NCI-H2196 (cell line): ENCODE results near the gene C1QB.
A peak's percentile ranks its signal among the peaks of the same experiment; 100 is the strongest.

Source experiments
- DNase-seq: peaks from one replicate; lab custom pipeline; 2025; ENCODE audit not compliant: unreplicated experiment; lab: John Stamatoyannopoulos, UW

C1QB gene

GRCh38 chr1:22633697-22634463 is 19.2 kb upstream of the C1QB start:
- DNase-seq = no peak

- DNase-seq = no peak
Measured at GRCh38 chr1:22635436-22635835, 17.6 kb upstream of the C1QB start.

DNA sequence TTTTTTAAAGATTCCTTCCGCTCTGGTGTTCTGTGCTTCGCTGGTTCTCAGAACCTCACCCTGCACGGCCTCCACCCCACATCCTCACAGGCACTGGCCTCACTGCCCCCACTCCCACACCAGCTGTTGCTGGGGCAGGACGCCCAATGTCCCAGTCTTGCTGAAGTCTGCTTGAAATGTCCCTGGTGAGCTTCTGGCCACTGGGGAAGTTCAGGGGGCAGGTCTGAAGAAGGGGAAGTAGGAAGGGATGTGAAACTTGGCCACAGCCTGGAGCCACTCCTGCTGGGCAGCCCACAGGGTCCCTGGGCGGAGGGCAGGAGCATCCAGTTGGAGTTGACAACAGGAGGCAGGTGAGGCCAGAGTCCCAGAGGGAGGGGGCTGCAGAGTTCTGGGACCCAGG is 16.7 kb upstream of the C1QB start, which contains the start of gene C1QA:
C1QA (plus strand) TSS at position 276 of the 400 bp plus-strand sequence. CDS start 989 bp downstream, outside the sequence.
- no peak for DNase-seq

GRCh38 chr1:22636927-22637326 is 16.1 kb upstream of the C1QB start:
- DNase-seq = peak; percentile 24

DNA sequence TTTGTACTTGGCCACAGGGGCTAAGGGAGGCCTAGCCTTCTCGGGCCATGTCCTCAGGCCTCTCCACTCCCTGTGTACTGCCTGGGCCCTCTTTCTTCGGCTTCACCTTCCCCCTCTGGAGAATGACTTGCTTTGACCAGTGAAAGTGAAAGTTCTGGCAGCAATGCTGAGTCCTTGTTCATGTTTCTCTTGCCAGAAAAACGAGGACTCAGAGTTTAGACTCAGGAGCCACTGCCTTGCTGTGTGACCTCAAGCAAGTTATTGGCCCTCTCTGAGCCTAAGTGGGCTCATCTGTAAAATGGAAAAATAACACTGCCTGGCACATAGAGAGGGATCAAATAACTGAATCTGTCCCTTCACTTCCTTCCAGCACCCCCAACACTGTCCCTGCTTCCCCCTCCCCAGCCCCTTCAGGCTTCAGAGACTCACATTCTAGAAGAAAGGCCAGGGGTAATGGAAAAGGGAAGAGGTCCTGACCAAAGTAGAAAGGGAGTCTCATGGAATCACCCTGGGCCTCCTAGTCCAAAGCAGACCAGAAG is 15.1 kb upstream of the C1QB start:
- no peak for DNase-seq

- no peak for DNase-seq
Measured at GRCh38 chr1:22638476-22639234, 14.4 kb upstream of the C1QB start.

DNA sequence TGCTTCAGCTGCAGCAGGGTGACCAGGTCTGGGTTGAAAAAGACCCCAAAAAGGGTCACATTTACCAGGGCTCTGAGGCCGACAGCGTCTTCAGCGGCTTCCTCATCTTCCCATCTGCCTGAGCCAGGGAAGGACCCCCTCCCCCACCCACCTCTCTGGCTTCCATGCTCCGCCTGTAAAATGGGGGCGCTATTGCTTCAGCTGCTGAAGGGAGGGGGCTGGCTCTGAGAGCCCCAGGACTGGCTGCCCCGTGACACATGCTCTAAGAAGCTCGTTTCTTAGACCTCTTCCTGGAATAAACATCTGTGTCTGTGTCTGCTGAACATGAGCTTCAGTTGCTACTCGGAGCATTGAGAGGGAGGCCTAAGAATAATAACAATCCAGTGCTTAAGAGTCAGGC is 13.8 kb upstream of the C1QB start:
- DNase-seq = no peak

GRCh38 chr1:22641247-22641646 is 11.8 kb upstream of the C1QB start:
- DNase-seq = no peak

- DNase-seq = peak; percentile 72
Measured at GRCh38 chr1:22641906-22642636, 11.0 kb upstream of the C1QB start.

- DNase-seq = no peak
Measured at GRCh38 chr1:22643381-22643780, 9.7 kb upstream of the C1QB start, which contains the start of gene C1QC. C1QC (plus strand) TSS chr1:22643633; CDS start chr1:22644024, 391 bp downstream.

GRCh38 chr1:22643928-22644327 is 9.1 kb upstream of the C1QB start:
- no peak for DNase-seq

- no peak for DNase-seq
Measured at GRCh38 chr1:22645931-22646330, 7.1 kb upstream of the C1QB start.

GRCh38 chr1:22646384-22646783 is 6.7 kb upstream of the C1QB start:
- no peak for DNase-seq

DNA sequence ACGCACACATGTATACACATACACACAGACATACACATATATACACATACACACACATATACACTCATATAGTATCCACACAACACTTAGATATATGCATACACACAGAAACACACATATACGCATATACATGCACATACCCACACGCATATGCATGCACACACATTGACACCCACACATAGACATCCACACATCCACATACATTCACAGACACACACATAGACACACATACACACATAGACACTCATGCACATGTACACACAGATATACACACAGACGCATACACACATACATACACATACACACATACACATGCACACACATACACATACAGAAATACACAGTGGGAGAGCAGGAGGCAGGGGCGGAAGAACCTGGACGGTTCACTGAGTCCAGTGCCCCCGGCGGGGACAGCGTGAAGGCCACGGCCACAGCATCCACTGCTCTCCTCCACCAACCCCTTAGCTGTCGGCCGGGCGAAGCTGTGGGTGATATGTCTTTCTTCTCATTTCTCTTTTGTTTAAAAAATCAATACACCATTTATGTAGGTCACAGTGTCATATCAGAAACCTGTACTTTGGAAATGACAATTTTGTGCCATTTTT is 2.8 kb upstream of the C1QB start:
- DNase-seq = no peak

DNA sequence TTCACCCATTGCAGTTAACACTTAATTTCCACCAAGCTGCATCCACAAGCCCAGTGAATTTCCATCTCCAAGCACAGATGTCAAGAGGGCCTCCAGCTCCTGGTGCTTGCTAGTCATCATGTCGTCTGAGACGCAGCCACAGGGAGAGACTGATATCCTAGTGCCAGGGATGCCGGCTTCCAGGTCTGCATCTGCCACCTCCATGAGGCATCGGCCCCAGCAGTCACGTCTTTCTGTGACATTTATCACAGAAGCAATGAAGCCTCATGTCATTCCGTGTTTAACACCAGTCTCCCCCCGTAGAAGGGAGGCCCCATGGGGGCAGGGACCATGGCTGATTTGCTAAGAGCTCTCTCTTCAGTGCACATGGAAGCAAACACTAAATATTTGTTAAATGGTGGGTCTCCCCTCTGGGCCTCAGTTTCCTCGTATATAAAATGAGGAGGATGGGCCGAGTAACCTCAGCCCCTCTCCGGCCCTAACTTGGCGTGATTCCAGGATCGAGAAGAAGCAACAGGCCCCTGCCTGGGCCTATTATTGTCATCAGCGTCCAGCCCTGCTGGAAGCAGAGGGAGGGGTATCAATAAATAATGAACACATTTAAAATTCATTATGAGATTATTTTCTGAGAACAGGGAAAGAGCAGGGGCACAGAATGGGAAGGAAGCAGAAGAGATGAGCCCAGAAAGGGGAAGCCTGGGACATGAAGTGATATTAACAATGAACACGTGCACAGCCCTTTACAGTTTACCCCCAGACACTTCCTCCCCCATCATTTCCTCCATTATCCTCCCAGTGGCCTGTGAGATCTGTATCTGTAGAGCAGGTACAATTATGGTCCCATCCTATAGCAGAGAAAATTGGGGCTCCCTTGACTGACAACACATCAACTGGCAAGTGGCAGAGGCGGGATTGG is 837 bp upstream of the C1QB start:
- no peak for DNase-seq

GRCh38 chr1:22654692-22655091 is 1.7 kb downstream of the C1QB start:
- DNase-seq = no peak

DNA sequence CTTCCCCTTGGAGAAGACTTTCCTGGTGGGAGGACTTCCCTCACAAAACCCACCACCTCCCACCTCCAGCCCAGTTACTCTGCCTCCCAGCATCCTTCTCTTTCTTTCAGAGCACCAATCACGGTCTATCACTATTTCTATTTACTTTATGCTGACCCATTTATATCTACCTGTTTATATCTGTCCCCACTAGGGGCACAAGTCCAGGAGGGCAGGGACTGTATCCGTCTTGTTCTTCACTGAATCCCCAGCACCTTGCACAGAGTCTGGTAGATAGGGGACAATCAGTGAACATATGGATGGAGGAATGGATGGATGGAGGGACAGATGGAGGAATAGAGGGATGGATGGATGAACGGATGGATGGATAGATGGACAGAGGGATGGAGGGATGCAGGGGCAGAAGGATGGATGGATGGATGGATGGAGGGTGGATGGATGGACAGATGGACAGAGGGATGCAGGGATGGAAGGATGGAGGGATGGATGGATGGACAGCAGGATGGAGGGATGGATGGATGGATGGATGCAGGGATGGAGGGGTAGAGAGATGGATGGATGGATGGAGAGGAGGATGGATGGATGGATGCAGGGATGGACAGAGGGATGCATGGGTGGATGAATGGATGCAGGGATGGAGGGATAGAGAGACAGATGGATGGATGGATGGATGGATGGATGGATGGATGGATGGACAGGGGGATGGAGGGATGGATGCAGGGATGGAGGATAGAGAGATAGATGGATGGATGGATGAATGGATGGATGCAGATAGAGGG is 5.5 kb downstream of the C1QB start:
- no peak for DNase-seq

DNA sequence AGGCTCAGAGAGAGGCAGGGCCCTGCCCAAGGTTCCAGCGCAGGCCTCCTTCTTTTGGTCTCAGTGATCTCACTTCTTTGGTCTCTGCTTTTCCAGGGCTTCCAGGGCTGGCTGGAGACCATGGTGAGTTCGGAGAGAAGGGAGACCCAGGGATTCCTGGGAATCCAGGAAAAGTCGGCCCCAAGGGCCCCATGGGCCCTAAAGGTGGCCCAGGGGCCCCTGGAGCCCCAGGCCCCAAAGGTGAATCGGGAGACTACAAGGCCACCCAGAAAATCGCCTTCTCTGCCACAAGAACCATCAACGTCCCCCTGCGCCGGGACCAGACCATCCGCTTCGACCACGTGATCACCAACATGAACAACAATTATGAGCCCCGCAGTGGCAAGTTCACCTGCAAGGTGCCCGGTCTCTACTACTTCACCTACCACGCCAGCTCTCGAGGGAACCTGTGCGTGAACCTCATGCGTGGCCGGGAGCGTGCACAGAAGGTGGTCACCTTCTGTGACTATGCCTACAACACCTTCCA is 7.7 kb downstream of the C1QB start:
- DNase-seq = no peak

DNA sequence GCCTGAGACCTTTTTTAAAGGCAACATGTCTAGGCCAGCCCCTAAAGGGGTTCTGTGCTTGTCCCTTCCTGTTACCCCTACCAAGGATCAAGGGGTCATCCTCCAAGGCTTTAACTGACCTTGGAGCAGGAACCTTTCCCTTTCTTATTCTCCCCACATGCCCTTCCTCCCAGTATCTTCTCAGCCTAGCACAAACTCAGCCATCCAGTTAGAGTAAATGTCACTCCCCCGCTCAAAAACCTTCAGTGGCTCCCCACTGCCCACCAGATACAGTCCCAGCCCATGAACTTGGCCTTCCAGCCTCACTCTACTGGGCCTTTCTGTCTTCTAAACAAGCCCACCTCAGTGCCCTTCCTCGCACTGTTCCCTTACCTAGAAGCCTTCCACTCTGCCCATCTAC is 8.8 kb downstream of the C1QB start:
- DNase-seq = no peak
